HL-60/S4 (cell line): ENCODE measurements around the gene ITPRIP.

ENCODE experiments used
- in situ Hi-C: fragments of 300-500 bp; cut with MboI; formaldehyde crosslinking; loops from 2 replicates; pipeline ENCODE4 v1.14.3; 2022; ENCODE audit warnings: low sequenced_read_pairs

ITPRIP gene

GRCh38 chr10:104309980-104310978, 28.0 kb downstream of the ITPRIP start:
- in situ Hi-C loops: no loop called here

GRCh38 chr10:104308439-104308903, 29.8 kb downstream of the ITPRIP start:
- in situ Hi-C loops: no loop called here

- in situ Hi-C loops: no loop called here
Observed at GRCh38 chr10:104307576-104308438, 30.5 kb downstream of the ITPRIP start.

DNA sequence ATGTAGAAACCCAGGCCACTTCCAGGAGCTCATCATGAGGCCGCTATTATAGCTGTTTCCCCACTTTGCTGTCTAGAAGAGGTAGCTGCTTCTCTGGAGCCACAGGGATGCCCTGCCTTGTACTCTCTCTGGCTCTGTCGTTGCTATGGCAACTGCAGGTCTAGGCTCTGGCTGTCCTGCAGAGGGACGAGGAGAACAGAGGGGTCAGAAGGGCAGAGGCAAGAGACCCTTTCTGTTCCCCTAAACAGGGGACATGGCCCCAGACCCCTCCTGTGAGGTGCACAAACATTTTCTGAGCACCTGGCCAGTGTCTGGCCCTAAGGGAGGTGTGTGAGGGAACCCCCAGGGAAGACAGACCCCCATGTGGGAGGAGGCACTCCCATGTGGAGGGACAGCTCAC, 31.4 kb downstream of the ITPRIP start:
- in situ Hi-C loops: no loop called here

DNA sequence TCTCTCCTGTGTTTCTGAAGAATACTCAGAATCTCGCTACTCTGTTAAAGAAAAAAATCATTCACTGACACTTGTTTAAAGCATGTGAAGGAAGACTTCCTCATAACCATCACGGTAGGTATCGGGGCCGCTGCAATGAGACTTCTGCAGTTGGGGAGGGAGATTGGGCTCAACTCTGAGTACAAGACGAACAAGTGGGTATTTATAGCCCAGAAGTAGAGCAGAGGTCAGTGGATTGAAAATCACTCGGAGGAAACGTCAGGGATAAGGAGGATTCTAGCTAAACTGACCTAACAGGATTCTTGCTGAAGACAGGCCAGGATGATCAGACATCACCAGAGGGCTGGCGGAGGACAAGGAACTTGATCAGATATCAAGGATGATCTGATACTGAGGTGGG, 33.3 kb downstream of the ITPRIP start:
- in situ Hi-C loops: no loop called here

DNA sequence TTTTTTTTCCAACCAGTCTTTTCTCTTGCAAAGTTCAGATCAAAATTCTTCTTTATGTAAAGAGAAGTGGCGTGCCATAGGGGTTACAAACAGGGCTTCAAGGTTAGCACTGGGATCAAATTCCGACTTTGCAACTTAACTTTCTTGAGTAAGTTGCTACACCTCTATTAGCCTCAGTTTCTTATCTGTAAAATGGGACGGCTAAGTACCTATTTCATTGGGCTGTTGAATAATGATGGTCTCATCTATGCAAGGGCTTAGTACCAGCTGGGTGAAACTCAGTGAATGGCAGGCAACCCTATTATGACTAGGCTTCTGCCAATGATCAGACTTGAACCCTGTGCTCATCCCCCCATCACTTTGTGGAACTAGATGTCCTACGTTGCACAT, 33.9 kb downstream of the ITPRIP start:
- in situ Hi-C loops: no loop called here

GRCh38 chr10:104303594-104304355, 34.5 kb downstream of the ITPRIP start:
- in situ Hi-C loops: no loop called here

DNA sequence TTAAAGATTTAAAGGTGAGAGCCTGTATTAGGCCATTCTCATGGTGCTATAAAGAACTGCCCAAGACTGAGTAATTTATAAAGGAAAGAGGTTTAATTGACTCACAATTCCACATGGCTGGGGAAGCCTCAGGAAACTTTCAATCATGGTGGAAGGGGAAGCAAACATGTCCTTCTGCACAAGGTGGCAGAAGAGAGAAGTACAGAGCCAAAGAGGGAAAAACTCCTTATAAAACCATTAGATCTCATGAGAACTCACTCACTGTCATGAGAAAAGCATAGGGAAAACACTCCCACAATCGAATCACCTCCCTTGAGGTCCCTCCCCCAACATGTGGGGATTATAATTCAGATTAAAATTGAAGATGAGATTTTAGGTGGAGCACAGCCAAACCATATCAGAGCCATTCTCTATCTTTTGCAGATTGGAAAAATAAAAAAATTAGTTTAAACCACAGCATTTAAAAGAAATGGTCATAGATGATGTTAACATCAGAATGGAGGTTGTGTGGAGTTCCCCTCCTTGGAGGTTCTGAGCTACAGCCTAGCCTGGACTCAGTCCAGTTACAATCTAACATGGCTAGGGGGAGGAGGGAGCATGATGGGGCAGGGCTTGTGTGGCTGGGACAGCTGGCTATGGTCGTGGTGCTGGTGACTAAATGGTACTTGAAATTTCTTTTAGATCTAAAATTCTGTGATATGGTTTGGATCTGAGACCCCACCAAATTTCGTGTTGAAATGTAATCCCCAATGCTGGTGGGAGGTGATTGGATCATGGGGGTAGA, 36.2 kb downstream of the ITPRIP start:
- in situ Hi-C loops: no loop called here

DNA sequence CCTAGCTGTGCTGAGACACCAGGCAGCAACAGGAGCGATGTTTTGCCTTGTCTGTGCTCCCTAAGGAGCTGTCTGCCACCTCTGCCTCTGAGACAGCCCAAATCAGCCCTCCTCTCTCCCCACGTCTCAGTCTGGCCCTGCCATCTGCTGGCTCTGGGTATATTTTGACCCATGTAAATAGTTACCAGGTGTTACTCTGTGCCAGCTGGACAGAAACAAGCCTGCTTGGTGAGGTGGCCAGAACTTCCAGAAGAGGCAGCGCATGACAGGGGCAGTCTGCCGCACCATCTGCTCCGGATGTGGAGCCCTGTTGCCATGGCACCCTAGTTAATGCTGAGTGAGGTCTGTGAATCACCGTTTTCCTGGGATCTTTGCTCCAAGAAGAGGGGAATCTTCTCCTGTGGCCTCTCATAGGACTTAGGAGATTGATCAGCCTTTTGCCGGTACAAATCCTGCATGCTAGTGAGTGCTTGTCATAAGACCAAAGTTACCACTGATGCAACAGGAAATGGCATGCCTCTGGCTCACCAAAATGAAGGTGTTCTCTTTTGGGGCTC, 37.5 kb downstream of the ITPRIP start:
- in situ Hi-C loops: no loop called here

DNA sequence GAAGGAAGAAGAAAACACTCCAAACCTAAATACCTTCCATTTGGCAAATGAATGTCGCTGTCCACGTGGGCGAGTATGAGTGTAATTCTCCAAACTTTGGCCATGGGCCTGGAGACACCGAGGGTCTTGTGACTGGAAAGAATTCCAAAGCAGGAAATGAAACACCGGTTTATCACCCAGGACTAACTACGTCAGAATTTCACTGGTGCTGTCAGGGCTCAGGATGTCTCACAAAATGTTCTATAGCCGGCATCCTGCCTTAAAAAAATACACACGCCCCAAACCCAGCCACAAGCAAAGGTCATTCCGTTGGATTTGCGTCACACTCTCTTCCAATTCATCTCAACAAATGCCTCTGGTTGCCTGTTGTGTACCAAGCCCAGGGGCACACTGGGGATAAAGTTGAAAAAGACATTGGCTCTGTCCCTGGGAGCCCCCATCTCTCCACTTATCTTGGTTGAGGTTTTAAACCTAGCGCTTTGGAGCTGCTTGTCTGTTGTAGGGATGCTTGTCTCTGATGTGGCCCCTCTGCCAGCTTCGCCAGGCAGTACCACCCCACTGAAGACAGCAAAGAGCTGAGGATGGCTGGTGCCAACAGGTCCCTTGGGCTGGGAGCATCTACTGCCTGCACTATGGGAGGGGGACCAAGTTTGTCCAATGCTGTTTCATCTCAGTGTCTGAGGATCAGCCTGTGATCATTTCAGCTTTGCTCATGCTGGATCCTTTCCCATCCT, 38.1 kb downstream of the ITPRIP start:
- in situ Hi-C loops: no loop called here

GRCh38 chr10:104299031-104299904, 39.0 kb downstream of the ITPRIP start:
- in situ Hi-C loops: no loop called here

- in situ Hi-C loops: no loop called here
Observed at GRCh38 chr10:104297697-104298660, 40.3 kb downstream of the ITPRIP start.

DNA sequence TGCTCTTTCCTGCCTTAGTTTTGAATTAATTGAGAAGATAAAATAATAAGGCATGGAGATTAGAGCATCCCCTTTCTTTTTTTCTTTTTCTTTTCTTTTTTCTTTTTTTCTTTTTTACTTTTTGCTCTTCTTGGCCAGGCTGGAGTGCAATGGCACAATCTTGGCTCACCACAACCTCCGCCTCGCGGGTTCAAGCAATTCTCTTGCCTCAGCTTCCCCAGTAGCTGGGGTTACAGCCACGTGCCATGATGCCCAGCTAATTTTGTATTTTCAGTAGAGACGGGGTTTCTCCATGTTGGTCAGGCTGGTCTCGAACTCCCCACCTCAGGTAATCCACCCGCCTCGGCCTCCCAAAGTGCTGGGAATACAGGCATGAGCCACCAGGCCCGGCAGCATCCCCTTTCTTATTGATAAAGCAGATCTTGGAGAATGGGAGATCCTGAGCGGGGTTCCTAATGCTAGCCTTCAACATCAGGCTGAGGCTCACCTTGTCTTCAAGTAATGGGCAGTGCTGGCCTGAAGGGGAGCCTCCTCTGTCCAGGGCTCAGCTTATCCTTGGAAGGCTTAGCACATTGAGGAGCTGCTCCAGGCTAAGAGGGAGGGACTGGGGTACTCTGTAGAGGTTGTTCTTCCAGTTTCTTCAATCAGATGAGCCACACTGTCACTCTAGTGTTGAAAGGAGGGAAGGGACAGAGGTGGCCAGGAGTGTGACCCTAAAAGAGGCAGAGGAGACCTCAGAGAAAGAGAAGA, 41.4 kb downstream of the ITPRIP start:
- in situ Hi-C loops: no loop called here

DNA sequence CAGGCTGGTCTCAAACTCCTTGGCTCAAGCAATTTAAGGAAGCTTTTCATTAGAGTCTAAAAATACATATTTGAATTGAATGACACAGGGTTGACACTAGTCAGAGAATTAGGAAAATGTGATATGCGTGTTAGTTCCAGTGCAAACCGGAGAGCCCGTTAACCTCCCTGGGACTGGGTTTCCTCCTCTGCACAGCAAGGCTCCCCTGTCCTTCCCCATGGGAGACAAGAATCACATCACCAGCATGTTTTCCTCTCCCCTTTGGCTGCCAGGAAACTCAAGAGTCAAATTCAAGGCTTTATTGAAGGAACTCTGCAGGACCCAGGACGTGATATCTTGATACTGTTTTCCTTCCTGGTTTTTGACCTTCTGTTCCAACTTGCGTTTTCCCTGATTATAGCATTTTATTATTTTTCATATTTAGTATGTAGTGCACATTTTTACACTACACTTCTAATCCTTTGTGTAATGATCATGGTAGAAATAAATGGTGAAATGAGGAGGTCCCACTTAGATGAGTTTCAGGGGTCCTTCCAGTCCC, 44.4 kb downstream of the ITPRIP start:
- in situ Hi-C loops: loop anchor here (5.0 kb wide), 1 partner anchor 58 kb away; the partner anchor contains the start of gene CFAP58

- in situ Hi-C loops: loop anchor here (5.0 kb wide), 1 partner anchor 59 kb away; the partner anchor contains the start of gene CFAP58
Observed at GRCh38 chr10:104293011-104293410, 45.3 kb downstream of the ITPRIP start.
